Endothelial cell (in vitro differentiated cells): ENCODE data around the gene DDX18. TPM values are rescaled to one million over a fixed set of nuclear protein-coding genes. Genes with fewer than 3 reads are reported as not detected.

Experiments
- DNase-seq: peaks from one replicate; pipeline ENCODE4 v3.0.0; 2021; ENCODE audit warnings: low spot score
- H3K27ac Mint-ChIP-seq: one replicate; pipeline ENCODE4 v1.8.0; 2021; ENCODE audit warnings: mixed read lengths, inconsistent platforms; ENCODE audit not compliant: unreplicated experiment
- H3K27me3 Mint-ChIP-seq: one replicate; pipeline ENCODE4 v1.8.0; 2021; ENCODE audit warnings: mild to moderate bottlenecking, moderate library complexity, mixed read lengths, inconsistent platforms; ENCODE audit not compliant: unreplicated experiment
- H3K36me3 Mint-ChIP-seq: one replicate; pipeline ENCODE4 v1.8.0; 2021; ENCODE audit warnings: mild to moderate bottlenecking, low read depth, mixed read lengths, inconsistent platforms; ENCODE audit not compliant: unreplicated experiment
- H3K4me1 Mint-ChIP-seq: one replicate; pipeline ENCODE4 v1.8.0; 2021; ENCODE audit warnings: mild to moderate bottlenecking, mixed read lengths, inconsistent platforms; ENCODE audit not compliant: unreplicated experiment
- H3K4me3 Mint-ChIP-seq: one replicate; pipeline ENCODE4 v1.8.0; 2021; ENCODE audit warnings: mild to moderate bottlenecking, mixed read lengths, inconsistent platforms; ENCODE audit not compliant: unreplicated experiment
- H3K9me3 Mint-ChIP-seq: one replicate; pipeline ENCODE4 v1.8.0; 2021; ENCODE audit warnings: mixed read lengths, inconsistent platforms; ENCODE audit not compliant: unreplicated experiment
- total RNA-seq: library from RNA; stranded (reverse); fragmentation: NEBNext Ultra II Directional; extraction: Animal tissue kit (Norgen Biotek cat#: 25700); gene quantifications from one replicate; pipeline ENCODE4 v1.2.1, GENCODE V29; 2021; ENCODE audit not compliant: unreplicated experiment
- TF ChIP-seq, protein P1 (sequence below): fragments of 200-600 bp; sonication (generic); IDR thresholded peaks from one replicate; pipeline ENCODE4 v1.5.0; 2021; ENCODE audit warnings: antibody characterized with exemption; ENCODE audit not compliant: unreplicated experiment

Gene DDX18
- total RNA-seq, 1 donor from 2014 or later, result 67.3 TPM

DNA sequence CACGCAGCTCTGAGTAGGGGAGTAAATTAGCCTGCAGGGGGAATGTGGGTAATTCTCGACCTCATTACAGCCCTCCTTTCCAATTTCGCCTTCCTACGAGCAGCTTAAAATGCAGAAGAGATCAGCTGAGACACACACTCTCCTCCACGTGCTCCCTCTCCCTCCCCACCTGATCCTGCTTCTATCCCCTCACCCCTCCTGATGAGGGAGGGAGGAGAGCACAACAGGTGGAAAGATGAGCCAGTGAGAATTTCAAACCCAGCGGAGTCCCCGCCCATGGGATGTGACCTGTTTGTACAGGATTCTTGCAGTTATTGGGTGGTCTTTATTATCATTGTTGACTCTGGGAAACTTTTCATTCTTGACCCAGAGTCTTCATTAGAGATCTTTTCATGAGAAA lies 35.5 kb downstream of the DDX18 start:
- Mint-ChIP-seq H3K27ac (no peak overlapping the region), H3K27me3 (peaks cover 1% of the 10 kb centered on the region)

DNA sequence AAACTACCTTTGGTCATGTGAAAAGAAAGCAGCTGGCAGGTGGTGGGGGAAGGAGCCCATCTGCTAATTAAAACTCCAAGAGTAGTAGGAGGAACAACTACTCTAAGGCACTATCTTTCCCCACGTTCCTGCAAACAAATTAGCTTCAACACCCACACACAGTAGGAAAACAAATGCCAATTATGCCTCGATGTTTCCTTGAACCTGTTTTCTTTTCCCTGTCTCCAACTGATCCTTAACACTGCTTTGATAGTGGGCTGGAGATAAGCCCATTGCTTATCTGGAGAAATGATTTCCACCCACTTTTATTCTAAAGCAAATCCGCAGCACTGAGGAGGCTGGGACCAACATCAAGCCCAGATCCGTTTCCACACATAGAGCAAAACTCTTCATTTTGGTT lies 36.0 kb downstream of the DDX18 start:
- no peak for DNase-seq
- H3K4me1 Mint-ChIP-seq, result peaks cover 36% of the 10 kb centered on the region

More for the DNA sequence above, 35.5 kb downstream of the DDX18 start:
- DNase-seq, result no peak
- Mint-ChIP-seq H3K36me3 (peaks cover 5% of the 10 kb centered on the region), H3K9me3 (no peaks in the 10 kb centered on the region), H3K4me1 (peaks cover 36% of the 10 kb centered on the region), H3K4me3 (no peak overlapping the region)
- TF ChIP-seq, protein P1, sequence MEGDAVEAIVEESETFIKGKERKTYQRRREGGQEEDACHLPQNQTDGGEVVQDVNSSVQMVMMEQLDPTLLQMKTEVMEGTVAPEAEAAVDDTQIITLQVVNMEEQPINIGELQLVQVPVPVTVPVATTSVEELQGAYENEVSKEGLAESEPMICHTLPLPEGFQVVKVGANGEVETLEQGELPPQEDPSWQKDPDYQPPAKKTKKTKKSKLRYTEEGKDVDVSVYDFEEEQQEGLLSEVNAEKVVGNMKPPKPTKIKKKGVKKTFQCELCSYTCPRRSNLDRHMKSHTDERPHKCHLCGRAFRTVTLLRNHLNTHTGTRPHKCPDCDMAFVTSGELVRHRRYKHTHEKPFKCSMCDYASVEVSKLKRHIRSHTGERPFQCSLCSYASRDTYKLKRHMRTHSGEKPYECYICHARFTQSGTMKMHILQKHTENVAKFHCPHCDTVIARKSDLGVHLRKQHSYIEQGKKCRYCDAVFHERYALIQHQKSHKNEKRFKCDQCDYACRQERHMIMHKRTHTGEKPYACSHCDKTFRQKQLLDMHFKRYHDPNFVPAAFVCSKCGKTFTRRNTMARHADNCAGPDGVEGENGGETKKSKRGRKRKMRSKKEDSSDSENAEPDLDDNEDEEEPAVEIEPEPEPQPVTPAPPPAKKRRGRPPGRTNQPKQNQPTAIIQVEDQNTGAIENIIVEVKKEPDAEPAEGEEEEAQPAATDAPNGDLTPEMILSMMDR, result no peak

DNA sequence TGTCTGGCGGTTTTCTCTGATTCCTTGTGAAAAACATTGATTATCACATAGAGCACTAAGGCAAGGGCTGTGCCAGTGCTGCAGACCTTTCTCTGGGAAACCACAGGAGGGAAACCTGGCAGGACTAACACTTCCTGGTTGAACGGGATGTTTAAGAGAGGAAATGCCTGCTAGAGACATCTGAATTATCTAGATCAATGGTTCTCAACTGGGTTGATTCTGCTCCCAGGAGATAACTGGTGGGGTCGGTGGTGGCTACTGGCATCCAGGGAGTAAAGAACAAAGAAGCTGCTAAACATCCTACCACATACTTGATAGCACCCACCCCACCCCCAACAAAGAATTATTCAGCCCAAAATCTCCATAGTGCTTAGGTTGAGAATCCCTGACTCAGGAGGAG lies 37.5 kb downstream of the DDX18 start:
- no peaks in the 10 kb centered on the region for H3K9me3 Mint-ChIP-seq
- TF ChIP-seq, protein P1, result no peak
- no peak overlapping the region for H3K27ac Mint-ChIP-seq
- no peak overlapping the region for H3K4me3 Mint-ChIP-seq
- H3K4me1 Mint-ChIP-seq, result peaks cover 36% of the 10 kb centered on the region
- H3K36me3 Mint-ChIP-seq, result peaks cover 5% of the 10 kb centered on the region
- DNase-seq, result no peak
- H3K27me3 Mint-ChIP-seq, result peaks cover 1% of the 10 kb centered on the region

More for the DNA sequence above, 36.0 kb downstream of the DDX18 start:
- Mint-ChIP-seq H3K27me3 (peaks cover 1% of the 10 kb centered on the region), H3K36me3 (peaks cover 5% of the 10 kb centered on the region), H3K4me3 (no peak overlapping the region), H3K9me3 (no peaks in the 10 kb centered on the region), H3K27ac (no peak overlapping the region)
- TF ChIP-seq, protein P1, result no peak

DNA sequence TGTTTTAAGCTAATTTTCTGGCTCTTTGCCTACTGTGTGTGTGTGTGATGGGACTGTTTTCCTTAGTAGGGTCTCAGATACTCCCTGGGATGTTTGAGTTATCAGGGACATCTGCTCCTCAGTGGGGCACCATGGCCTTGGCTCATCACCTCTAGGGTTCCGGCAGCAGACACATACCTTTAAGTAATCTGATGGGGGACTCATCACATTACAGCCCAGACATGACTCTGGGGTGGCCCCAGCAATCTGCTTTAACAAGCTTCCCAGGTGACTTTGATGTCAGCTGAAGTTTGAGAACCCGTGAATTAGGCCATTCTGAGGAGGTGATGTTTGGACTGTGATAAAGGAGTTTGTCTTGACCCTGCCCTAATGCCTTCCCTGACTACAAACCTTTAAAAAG lies 38.8 kb downstream of the DDX18 start:
- no peak for DNase-seq
- TF ChIP-seq, protein P1, result no peak
- Mint-ChIP-seq H3K4me3 (no peak overlapping the region), H3K36me3 (peaks cover 4% of the 10 kb centered on the region), H3K27ac (no peak overlapping the region), H3K27me3 (no peaks in the 10 kb centered on the region), H3K9me3 (no peaks in the 10 kb centered on the region), H3K4me1 (peaks cover 33% of the 10 kb centered on the region)

DNA sequence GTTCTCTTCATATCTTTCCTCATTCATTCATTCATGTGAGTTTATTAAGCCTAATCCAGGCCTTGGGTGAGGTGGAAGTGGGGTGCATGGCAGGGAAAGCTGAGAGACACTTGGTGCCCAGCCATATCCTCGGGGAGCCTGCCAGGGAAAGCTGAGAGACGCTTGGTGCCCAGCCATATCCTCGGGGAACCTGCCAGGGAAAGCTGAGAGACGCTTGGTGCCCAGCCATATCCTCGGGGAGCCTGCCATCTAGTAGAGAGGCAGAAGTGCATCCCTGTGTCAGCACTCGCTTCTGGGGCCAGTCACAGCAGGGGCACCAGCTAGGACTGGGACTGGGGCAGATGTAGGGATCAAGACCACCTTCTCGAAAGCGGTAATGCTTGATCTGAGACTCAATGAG lies 39.4 kb downstream of the DDX18 start:
- Mint-ChIP-seq H3K36me3 (peaks cover 4% of the 10 kb centered on the region), H3K4me3 (no peak overlapping the region), H3K9me3 (no peaks in the 10 kb centered on the region), H3K4me1 (peaks cover 33% of the 10 kb centered on the region), H3K27me3 (no peaks in the 10 kb centered on the region), H3K27ac (no peak overlapping the region)
- DNase-seq, result no peak
- TF ChIP-seq, protein P1, result no peak
